ENCODE results near the gene MTHFD1L. TPM values are rescaled to one million over a fixed set of nuclear protein-coding genes. Genes with fewer than 3 reads are reported as not detected.

Gene MTHFD1L
- total RNA-seq, 4 donors from 2014 or later: 4.7 to 45.9 (median 24.0) TPM

GRCh38 chr6:150996968-150997367 is 131.5 kb downstream of the MTHFD1L start:
- no peak for TF ChIP-seq CTCF (IDR thresholded peaks at IDR 0.05)
- DNase-seq (ENCODE audit: low spot score) (no peak), ATAC-seq (ENCODE audit: low FRiP score) (no peak)

DNA sequence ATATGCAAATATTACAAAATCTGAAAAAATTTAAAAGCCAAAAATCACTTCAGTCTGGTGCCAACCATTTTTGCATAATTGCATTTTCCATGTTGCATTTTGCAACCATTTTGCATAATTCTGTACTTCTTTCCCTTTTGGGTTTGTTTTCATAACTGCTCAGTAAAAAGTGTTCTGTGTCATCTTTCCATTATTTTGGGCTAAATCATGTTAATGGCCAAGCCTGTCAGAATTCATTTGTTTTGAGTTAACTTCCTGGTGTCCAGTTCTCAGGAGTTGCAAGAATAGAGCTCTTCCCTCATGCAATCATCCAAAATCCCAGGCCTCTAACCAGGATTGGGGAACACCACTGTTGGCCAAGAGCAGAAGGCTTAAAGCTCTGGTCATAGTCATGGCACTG is 133.6 kb downstream of the MTHFD1L start:
- ATAC-seq (ENCODE audit: low FRiP score): no peak
- TF ChIP-seq CTCF (IDR thresholded peaks at IDR 0.05): no peak
- no peak for DNase-seq (ENCODE audit: low spot score)

DNA sequence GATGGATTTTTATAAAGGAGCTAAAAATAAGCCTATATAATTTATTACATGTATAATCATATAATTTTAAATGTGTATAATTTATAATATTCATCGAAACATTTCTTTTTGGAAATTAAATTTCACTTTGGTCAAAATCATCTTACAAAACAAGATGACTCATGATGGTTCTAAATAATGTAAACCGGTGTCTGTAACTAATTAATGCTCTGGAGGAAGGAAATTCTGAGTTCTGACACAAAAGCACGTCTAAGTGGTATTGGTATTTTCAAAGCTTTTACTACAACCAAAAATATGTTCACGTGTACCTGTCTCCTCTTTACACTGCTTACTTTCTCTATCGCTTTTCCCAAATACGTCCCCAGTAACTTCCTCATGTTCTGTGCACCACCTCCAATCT is 134.1 kb downstream of the MTHFD1L start:
- ATAC-seq (ENCODE audit: low FRiP score) (no peak), DNase-seq (ENCODE audit: low spot score) (no peak)

GRCh38 chr6:151001387-151002056 is 136.0 kb downstream of the MTHFD1L start:
- no peak for DNase-seq (ENCODE audit: low spot score)
- TF ChIP-seq CTCF (IDR thresholded peaks at IDR 0.05): no peak
- no peak for ATAC-seq (ENCODE audit: low FRiP score)

More for the DNA sequence above, 134.1 kb downstream of the MTHFD1L start:
- TF ChIP-seq CTCF (IDR thresholded peaks at IDR 0.05): no peak

DNA sequence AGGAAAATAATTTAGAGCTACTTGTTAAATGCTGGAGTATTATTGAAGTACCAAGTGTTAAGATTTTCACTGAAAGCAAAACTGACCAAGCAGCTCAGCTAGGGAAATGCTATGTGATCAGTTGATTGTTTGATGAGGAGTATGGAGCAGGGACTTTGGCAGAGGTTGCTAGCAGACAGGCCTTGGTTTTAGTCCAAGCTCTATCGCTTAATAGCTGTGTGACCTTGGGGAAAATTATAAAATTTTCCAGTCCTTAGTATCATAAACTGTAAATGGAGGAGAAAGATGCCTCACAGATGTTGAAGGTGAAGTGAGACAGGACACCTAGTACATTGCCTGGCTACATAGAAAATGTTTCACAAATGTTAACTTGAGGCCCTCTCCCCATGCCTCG is 136.6 kb downstream of the MTHFD1L start:
- TF ChIP-seq CTCF (IDR thresholded peaks at IDR 0.05): no peak
- DNase-seq (ENCODE audit: low spot score): no peak
- no peak for ATAC-seq (ENCODE audit: low FRiP score)

DNA sequence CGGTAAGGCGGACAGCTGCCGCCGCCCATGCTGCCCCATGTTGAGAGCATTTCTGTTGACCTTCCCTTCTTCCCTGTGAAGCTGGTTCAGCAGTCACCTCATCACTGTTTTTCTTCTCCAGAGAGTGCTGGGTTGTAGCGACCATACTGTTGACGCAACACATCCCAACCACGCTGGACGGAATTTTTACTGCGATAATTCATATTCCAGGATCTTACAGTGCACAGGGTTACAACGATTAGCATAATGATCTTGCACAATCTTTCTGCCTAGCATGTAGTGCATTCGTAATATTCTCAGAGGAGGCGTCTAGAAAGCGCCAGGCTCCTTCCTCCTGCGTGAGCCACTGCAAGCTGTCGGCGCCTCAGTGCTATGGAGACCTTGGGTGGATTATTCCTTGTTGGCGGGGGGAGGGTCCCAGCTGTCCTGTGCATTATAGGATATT is 137.0 kb downstream of the MTHFD1L start:
- DNase-seq (ENCODE audit: low spot score): no peak
- no peak for TF ChIP-seq CTCF (IDR thresholded peaks at IDR 0.05)
- no peak for ATAC-seq (ENCODE audit: low FRiP score)

DNA sequence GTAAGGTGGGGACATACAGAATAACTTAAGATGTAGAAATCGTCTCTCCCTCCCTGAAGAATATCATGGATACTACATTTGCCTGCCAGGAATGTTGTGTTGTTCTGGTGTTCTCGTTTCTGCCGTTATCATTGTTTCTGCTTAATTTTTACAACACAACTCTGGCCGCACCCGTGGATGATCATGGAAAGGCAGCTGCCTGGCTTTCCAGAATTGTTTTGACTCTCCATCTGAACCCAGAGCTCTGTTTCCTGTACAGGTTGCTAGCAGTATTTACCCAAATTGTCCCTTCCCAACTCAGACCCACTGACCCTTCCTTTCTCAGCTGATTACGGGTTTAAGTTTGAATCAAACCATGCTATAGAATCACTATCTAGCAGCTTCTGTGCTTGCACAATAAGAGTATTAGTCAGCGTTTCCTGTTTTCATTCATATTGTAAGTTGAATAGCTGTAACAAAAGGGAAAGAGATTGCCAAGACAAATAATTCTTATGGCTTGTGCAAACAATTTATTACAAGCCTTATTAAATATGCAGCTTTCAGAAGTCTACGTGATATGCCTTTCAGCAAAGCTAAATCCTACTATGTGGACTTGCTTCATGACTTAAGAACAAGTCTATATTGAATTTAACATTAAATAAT is 139.0 kb downstream of the MTHFD1L start:
- peak; percentile 63 for ATAC-seq (ENCODE audit: low FRiP score)
- DNase-seq (ENCODE audit: low spot score): no peak
- TF ChIP-seq CTCF (IDR thresholded peaks at IDR 0.05): no peak
